ENCODE results near the gene TSPEAR. TPM values are rescaled to one million over a fixed set of nuclear protein-coding genes. Genes with fewer than 3 reads are reported as not detected.

The TSPEAR gene
- total RNA-seq, 1 experiment from 2014 or later: 0.32 TPM

GRCh38 chr21:44530903-44531605, 180.3 kb downstream of the TSPEAR start:
- Mint-ChIP-seq H3K36me3 (ENCODE audit: insufficient read depth, unreplicated experiment) (no peaks in the 10 kb centered on the region), H3K4me1 (ENCODE audit: low read depth, unreplicated experiment) (no peaks in the 10 kb centered on the region), H3K4me3 (ENCODE audit: unreplicated experiment) (no peak overlapping the region), H3K27me3 (ENCODE audit: insufficient read depth, unreplicated experiment) (peaks cover 6% of the 10 kb centered on the region), H3K27ac (ENCODE audit: unreplicated experiment) (no peak overlapping the region), H3K9me3 (ENCODE audit: unreplicated experiment) (no peaks in the 10 kb centered on the region)
- no TSS peak for BruUV-seq (replicated peaks)
- ChIA-PET CTCF (interaction anchor here (1.2 kb wide), 1 partner anchor 21 kb away, joined by 3 read pairs; no protein-coding TSS in a partner anchor), POLR2A (no interaction called here)
- H3K4me1 ChIP-seq: no peaks in the 10 kb centered on the region
- DNase-seq: no peak
- TF ChIP-seq, protein P1, sequence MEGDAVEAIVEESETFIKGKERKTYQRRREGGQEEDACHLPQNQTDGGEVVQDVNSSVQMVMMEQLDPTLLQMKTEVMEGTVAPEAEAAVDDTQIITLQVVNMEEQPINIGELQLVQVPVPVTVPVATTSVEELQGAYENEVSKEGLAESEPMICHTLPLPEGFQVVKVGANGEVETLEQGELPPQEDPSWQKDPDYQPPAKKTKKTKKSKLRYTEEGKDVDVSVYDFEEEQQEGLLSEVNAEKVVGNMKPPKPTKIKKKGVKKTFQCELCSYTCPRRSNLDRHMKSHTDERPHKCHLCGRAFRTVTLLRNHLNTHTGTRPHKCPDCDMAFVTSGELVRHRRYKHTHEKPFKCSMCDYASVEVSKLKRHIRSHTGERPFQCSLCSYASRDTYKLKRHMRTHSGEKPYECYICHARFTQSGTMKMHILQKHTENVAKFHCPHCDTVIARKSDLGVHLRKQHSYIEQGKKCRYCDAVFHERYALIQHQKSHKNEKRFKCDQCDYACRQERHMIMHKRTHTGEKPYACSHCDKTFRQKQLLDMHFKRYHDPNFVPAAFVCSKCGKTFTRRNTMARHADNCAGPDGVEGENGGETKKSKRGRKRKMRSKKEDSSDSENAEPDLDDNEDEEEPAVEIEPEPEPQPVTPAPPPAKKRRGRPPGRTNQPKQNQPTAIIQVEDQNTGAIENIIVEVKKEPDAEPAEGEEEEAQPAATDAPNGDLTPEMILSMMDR (IDR thresholded peaks at IDR 0.05; ENCODE audit: insufficient read depth in 1 of 2, low read depth in 1 of 2, low read length in 1 of 2, severe bottlenecking in 1 of 2, unreplicated experiment in 1 of 2): no peak
- H3K27me3 ChIP-seq (replicated peaks; ENCODE audit: control insufficient read depth, insufficient read depth, low read length): no peaks in the 10 kb centered on the region
- intact Hi-C loops (cut with micrococcal nuclease; ENCODE audit: unreplicated experiment): no loop called here
- H3K36me3 ChIP-seq (ENCODE audit: control insufficient read depth, insufficient read depth, low read length): no peaks in the 10 kb centered on the region
- H3K9me3 ChIP-seq: no peaks in the 10 kb centered on the region
- no peak overlapping the region for H3K4me3 ChIP-seq (ENCODE audit: low read depth, low read length)

DNA sequence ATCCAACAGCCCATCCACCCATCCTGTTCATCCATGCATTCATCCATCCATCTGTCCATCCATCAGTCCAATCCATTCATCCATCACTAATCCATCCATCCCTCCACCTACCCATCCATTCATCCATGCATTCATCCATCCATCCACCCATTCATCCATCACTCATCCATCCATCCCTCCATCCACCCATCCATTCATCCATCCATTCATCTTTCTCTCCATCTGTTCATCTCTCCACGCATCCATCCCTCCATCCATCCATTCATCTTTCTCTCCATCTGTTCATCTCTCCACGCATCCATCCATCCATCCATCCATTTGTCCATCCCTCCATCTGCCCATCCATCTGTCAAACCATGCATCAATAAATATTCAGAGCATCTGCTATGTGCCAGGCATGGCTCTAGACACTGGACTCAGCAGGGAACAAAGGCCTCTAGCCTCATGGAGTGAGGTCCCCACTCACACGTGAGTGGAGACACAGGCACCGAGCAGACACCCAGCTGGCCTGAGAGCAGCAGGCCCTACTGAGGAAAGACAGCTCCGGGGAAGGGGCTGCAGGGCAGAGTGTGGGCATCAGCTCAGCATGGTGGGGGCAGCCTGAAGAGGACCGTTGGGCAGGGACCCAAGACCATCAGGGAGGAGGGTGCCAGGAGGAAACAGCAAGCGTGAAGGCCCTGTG, 181.0 kb downstream of the TSPEAR start:
- POLR2A ChIA-PET: no interaction called here
- DNase-seq: no peak
- no peaks in the 10 kb centered on the region for H3K4me1 ChIP-seq
- CTCF ChIA-PET: interaction anchor here (1.2 kb wide), 1 partner anchor 20 kb away, joined by 3 read pairs; no protein-coding TSS in a partner anchor
- Mint-ChIP-seq H3K27ac (ENCODE audit: unreplicated experiment) (no peak overlapping the region), H3K4me3 (ENCODE audit: unreplicated experiment) (no peak overlapping the region), H3K36me3 (ENCODE audit: insufficient read depth, unreplicated experiment) (no peaks in the 10 kb centered on the region), H3K4me1 (ENCODE audit: low read depth, unreplicated experiment) (no peaks in the 10 kb centered on the region), H3K27me3 (ENCODE audit: insufficient read depth, unreplicated experiment) (peaks cover 6% of the 10 kb centered on the region), H3K9me3 (ENCODE audit: unreplicated experiment) (no peaks in the 10 kb centered on the region)
- no peaks in the 10 kb centered on the region for H3K36me3 ChIP-seq (ENCODE audit: control insufficient read depth, insufficient read depth, low read length)
- no TSS peak for BruUV-seq (replicated peaks)
- H3K4me3 ChIP-seq (ENCODE audit: low read depth, low read length): no peak overlapping the region
- H3K9me3 ChIP-seq: no peaks in the 10 kb centered on the region
- TF ChIP-seq, protein P1 (IDR thresholded peaks at IDR 0.05; ENCODE audit: insufficient read depth in 1 of 2, low read depth in 1 of 2, low read length in 1 of 2, severe bottlenecking in 1 of 2, unreplicated experiment in 1 of 2): no peak
- intact Hi-C loops (cut with micrococcal nuclease; ENCODE audit: unreplicated experiment): no loop called here
- no peaks in the 10 kb centered on the region for H3K27me3 ChIP-seq (replicated peaks; ENCODE audit: control insufficient read depth, insufficient read depth, low read length)

GRCh38 chr21:44529503-44530125, 181.8 kb downstream of the TSPEAR start:
- BruUV-seq (replicated peaks): no TSS peak
- intact Hi-C loops (cut with micrococcal nuclease; ENCODE audit: unreplicated experiment): no loop called here
- Mint-ChIP-seq H3K27ac (ENCODE audit: unreplicated experiment) (no peak overlapping the region), H3K27me3 (ENCODE audit: insufficient read depth, unreplicated experiment) (peaks cover 6% of the 10 kb centered on the region), H3K36me3 (ENCODE audit: insufficient read depth, unreplicated experiment) (no peaks in the 10 kb centered on the region), H3K4me1 (ENCODE audit: low read depth, unreplicated experiment) (no peaks in the 10 kb centered on the region), H3K4me3 (ENCODE audit: unreplicated experiment) (no peak overlapping the region), H3K9me3 (ENCODE audit: unreplicated experiment) (no peaks in the 10 kb centered on the region)
- Histone ChIP-seq H3K4me1 (no peaks in the 10 kb centered on the region), H3K4me3 (ENCODE audit: low read depth, low read length) (no peak overlapping the region), H3K9me3 (peaks cover 4% of the 10 kb centered on the region), H3K36me3 (ENCODE audit: control insufficient read depth, insufficient read depth, low read length) (no peaks in the 10 kb centered on the region), H3K27me3 (replicated peaks; ENCODE audit: control insufficient read depth, insufficient read depth, low read length) (no peaks in the 10 kb centered on the region)
- CTCF ChIA-PET: no interaction called here
- DNase-seq: peak in 1 of 2 experiments; percentile 24
- POLR2A ChIA-PET: no interaction called here
- TF ChIP-seq, protein P1 (IDR thresholded peaks at IDR 0.05; ENCODE audit: insufficient read depth in 1 of 2, low read depth in 1 of 2, low read length in 1 of 2, severe bottlenecking in 1 of 2, unreplicated experiment in 1 of 2): no peak

Data from Caco-2 (cell line).